HG03378 (cell line): Measurements from ENCODE around the gene EPHB6.

ENCODE experiments used
- ATAC-seq: cut with Tn5 transposase; IDR thresholded peaks from one replicate; pipeline ENCODE4 v1.9.1; 2021; ENCODE audit warnings: mild to moderate bottlenecking, moderate library complexity; ENCODE audit not compliant: unreplicated experiment

EPHB6 gene

GRCh38 chr7:142916508-142916907 is 61.6 kb downstream of the EPHB6 start:
- no peak for ATAC-seq

- ATAC-seq: no peak
Observed at GRCh38 chr7:142917447-142917846, 62.6 kb downstream of the EPHB6 start.

- ATAC-seq: no peak
Observed at GRCh38 chr7:142918901-142919300, 64.0 kb downstream of the EPHB6 start.

- no peak for ATAC-seq
Observed at GRCh38 chr7:142919656-142920055, 64.8 kb downstream of the EPHB6 start.
